Measurements from ENCODE around the gene NFATC3.
"Not testable (repeated sequence)": the region's sequence is repeated elsewhere in the genome, so short reads cannot be mapped to it uniquely, and the experiment has no call there.

NFATC3 gene

GRCh38 chr16:68113059-68113761, 28.0 kb downstream of the NFATC3 start:
- TF ChIP-seq CTCF (conservative IDR thresholded peaks at IDR 0.05; ENCODE audit: low read depth, low read length): no peak
- H3K4me3 ChIP-seq (ENCODE audit: low read depth, low read length): no peak overlapping the region
- no peak for DNase-seq (ENCODE audit: low read depth)

GRCh38 chr16:68113765-68114240, 28.6 kb downstream of the NFATC3 start:
- no peak overlapping the region for H3K4me3 ChIP-seq (ENCODE audit: low read depth, low read length)
- no peak for TF ChIP-seq CTCF (conservative IDR thresholded peaks at IDR 0.05; ENCODE audit: low read depth, low read length)
- DNase-seq (ENCODE audit: low read depth): no peak

GRCh38 chr16:68114939-68115338, 29.8 kb downstream of the NFATC3 start:
- not testable (repeated sequence) for H3K4me3 ChIP-seq (ENCODE audit: low read depth, low read length); DNase-seq (ENCODE audit: low read depth)

GRCh38 chr16:68115851-68116250, 30.7 kb downstream of the NFATC3 start:
- H3K4me3 ChIP-seq (ENCODE audit: low read depth, low read length): no peak overlapping the region
- DNase-seq (ENCODE audit: low read depth): no peak
- no peak for TF ChIP-seq CTCF (conservative IDR thresholded peaks at IDR 0.05; ENCODE audit: low read depth, low read length)

- H3K4me3 ChIP-seq (ENCODE audit: low read depth, low read length): no peak overlapping the region
- DNase-seq (ENCODE audit: low read depth): peak; percentile 77
- TF ChIP-seq CTCF (conservative IDR thresholded peaks at IDR 0.05; ENCODE audit: low read depth, low read length): peak; percentile 73
These were observed 31.2 kb downstream of the NFATC3 start for GRCh38 chr16:68116256-68116867.

- no peak overlapping the region for H3K4me3 ChIP-seq (ENCODE audit: low read depth, low read length)
- TF ChIP-seq CTCF (conservative IDR thresholded peaks at IDR 0.05; ENCODE audit: low read depth, low read length): no peak
- DNase-seq (ENCODE audit: low read depth): no peak
These were observed 32.7 kb downstream of the NFATC3 start for GRCh38 chr16:68117884-68118283.

GRCh38 chr16:68118954-68119353, 33.8 kb downstream of the NFATC3 start:
- not testable (repeated sequence) for DNase-seq (ENCODE audit: low read depth); H3K4me3 ChIP-seq (ENCODE audit: low read depth, low read length)

GRCh38 chr16:68120496-68120895, 35.3 kb downstream of the NFATC3 start:
- not testable (repeated sequence) for H3K4me3 ChIP-seq (ENCODE audit: low read depth, low read length); DNase-seq (ENCODE audit: low read depth)
